GM21825 (cell line): Measurements from ENCODE around the gene IP6K2.
"Not testable (repeated sequence)": the region's sequence is repeated elsewhere in the genome, so short reads cannot be mapped to it uniquely, and the experiment has no call there.

Experiments used
- ATAC-seq: cut with Tn5 transposase; IDR thresholded peaks from one replicate; pipeline ENCODE4 v1.9.1; 2021; ENCODE audit warnings: mild to moderate bottlenecking, moderate library complexity; ENCODE audit not compliant: unreplicated experiment

The IP6K2 gene

GRCh38 chr3:48733752-48734518 lies 16.9 kb upstream of the IP6K2 start:
- not testable (repeated sequence) for ATAC-seq

DNA sequence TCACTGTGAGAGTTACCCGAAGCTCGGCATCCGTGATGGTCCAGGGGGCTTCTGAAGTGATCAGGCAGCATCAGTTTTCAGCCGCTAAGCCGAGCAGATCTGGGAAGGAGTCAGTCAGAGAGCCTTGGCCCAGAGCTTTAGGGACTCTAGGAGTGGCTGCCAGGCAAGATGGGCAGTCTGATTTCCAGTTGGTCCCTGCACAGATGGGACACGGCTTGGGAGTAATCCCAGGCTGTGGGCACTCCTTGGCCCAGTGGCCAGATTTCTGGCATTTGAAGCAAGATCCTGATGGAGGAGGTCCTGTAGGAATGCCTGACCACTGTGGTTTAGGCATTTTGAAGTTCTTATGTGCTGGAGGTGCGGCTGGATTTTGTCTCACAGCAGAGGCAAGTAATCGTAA lies 10.5 kb upstream of the IP6K2 start:
- ATAC-seq: no peak

DNA sequence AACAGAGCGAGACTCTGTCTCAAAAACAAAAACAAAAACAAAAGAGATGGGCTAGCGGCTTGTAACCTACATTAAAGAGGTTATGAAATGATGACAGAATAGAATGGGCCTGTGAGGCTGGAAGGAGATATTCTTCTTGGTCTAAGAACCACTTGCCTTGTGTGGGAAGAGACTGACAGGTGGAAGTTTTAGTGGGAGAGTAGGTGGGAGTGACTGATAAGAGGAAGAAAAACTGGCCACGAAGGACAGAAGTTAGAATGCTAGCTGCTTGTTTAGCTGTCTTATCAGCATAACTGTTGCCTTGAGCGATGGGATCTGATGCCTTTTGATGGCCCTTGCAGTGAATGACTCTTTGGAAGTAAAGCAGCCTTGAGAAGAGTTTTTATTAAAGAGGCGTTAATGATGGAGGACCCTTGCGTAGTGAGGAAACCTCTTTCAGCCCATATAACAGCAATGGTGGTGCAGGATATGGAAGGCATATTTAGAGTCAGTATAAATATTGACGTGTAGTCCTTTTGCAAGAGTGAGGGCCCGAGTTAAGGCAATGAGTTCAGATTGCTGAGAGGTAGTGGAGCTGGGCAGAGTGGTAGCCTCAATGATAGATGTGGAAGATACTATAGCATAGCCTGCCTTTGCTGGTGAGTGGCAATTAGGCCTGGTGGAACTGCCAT lies 8.3 kb upstream of the IP6K2 start:
- not testable (repeated sequence) for ATAC-seq

GRCh38 chr3:48723725-48724124 lies 6.7 kb upstream of the IP6K2 start:
- no peak for ATAC-seq

DNA sequence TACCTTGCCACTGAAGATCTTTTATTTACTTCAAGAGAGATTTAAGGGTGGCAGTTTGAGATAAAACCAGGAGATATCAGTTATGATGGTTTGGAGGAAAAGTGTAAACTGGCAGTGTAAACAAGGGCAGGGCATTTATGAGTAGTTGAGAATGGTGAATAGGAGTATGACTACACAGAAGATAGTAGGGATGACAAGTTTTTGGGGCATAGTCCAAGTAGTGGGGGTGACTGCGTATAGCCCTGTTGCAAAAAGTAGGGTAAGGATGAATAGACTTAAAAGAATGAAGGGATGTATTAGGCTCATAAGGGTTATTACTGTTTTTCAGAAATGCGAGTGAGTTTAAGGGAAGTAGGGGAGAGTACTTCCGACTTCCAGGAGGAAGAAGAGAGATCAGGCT lies 6.3 kb upstream of the IP6K2 start:
- not testable (repeated sequence) for ATAC-seq

DNA sequence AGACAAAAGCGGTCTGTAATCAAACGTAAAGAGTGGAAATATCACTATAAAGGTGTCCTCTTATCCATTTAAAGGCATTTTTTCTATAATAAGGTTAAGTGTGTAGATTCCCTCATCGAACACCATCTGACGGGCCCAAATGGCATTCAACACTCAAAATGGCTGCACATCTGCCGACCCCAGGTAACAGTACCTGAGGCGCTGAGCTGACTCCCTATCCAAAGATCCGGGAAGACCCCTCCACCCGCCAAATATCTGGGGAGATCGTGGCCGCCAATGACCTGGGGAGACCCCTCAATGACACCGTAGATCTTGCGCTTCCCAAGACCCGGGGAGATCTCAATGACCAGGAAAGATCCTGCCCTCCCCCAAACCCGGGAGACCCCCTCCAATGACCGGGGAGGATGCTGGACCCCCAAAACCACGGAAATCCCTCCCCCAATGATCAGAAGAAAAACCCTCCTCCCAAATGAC lies 476 bp downstream of the IP6K2 start:
- ATAC-seq: no peak

GRCh38 chr3:48715174-48715800 lies 1.7 kb downstream of the IP6K2 start:
- no peak for ATAC-seq

DNA sequence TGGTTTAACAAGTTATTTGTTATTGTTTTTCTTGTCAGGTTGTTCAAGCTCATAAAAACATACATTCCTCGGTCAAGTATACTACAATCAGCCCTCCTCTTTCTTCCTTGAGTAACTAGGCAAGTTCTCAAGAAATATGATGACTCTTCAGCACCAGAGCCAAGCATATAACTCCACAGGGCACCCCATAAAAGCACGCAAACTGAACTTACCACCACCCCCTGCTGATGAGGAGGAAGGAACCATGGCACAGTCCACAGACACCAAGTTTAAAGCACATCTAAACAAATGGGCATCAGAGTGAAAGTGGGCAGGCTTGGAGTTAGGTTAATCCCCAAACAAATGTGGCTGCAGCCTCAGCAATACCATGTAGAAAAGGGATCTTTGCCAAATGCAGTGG lies 5.3 kb downstream of the IP6K2 start:
- ATAC-seq: no peak

GRCh38 chr3:48709051-48709461 lies 8.0 kb downstream of the IP6K2 start:
- ATAC-seq: no peak

DNA sequence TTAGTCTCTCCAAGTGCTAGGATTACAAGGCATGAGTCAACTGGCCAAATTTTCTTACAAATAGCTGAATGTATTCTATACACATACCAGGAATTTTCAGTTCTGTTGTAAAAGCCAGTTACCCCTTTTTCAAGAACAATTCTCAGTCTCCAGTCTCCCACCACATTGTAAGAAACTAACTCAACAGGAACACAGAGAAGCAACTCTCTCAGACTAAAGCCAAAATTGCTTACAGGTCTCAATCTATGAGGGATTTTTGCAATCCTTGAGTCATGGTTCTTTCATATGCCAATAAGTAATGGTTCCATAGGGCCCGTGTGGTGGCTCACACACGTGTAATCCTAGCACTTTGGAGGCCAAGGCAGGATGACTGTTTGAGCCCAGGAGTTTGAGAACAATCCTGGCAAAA lies 8.5 kb downstream of the IP6K2 start:
- ATAC-seq: no peak

DNA sequence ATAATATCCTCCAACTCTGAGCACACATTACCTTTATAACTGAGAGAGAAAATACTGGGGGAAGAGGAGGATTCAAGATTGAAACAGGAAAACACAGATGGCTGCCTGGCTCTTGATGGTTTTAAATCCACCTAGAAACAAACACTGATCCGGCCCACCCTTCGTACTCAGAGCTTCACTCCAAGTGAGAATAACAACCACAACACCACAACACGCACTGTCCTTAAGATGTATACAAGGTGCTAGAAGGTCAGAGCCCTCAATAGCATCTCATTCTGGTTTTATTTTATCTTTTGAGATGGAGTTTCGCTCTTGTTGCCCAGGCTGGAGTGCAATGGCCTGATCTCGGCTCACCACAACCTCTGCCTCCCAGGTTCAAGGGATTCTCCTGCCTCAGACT lies 9.9 kb downstream of the IP6K2 start:
- no peak for ATAC-seq

- no peak for ATAC-seq
Observed at GRCh38 chr3:48702320-48702920, 14.6 kb downstream of the IP6K2 start.

DNA sequence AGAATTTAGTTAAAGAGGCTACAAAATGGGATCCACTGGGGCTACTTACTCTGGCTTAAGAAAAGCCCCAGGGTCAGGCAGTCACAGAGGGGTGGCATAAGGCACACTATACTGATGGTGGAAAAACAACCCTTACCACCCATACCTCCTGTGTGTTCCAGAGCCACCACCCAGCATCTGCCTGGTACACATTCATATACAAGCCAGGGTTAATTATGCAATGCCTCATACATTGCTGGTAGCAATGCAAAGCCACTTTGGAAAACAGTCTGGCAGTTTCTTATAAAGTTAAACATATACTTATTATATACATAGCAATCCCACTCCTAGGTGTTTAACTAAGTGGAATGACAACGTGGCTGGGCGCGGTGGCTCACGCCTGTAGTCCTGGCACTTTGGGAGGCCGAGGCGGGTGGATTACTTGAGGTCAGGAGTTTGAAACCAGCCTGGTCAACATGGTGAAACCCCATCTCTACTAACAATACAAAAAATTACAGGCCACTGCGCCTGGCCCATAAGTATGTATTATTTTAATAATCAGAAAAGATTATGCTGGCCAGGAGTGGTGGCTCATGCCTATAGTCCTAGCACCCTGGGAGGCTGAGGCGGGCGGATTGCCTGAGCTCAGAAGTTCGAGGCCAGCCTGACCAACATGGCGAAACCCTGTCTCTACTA lies 16.2 kb downstream of the IP6K2 start:
- no peak for ATAC-seq

- no peak for ATAC-seq
Observed at GRCh38 chr3:48698891-48699290, 18.1 kb downstream of the IP6K2 start.

DNA sequence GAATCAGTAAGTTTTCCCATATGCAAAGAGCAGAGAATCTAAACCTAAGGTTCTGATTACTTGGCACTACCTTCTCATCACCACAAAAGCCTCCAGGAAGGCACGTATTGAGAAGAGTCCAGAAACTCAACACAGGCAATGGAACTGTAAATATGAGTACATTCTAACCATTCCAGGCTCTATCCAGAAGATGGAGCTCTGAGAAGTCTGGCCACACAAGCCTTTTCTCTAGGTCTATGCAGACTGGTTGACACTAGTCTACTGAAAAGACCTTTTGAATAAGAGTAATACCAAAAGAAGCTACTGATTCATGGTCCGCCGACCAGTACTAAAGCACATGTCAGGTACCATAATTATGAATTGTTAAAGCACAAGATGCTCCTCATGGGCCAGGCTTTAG lies 19.1 kb downstream of the IP6K2 start:
- no peak for ATAC-seq

DNA sequence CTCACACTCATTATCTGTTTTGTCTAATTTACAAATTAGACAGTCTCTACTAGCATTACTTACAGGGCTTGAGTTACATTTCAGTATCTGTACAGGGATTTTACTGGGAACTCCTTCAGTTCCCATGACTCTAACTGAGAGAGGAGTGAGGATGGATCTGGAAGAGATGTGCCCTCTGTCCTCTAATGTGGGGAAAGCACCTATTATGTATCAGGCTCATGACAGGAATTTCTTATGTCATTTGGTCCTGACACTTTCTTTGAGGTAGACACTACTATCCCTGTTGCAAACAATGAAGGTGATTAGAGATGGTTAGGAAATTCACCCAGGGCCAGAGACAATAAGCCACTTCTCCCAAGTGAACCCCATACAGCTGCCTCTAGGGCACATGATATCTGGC lies 20.4 kb downstream of the IP6K2 start:
- ATAC-seq: no peak

DNA sequence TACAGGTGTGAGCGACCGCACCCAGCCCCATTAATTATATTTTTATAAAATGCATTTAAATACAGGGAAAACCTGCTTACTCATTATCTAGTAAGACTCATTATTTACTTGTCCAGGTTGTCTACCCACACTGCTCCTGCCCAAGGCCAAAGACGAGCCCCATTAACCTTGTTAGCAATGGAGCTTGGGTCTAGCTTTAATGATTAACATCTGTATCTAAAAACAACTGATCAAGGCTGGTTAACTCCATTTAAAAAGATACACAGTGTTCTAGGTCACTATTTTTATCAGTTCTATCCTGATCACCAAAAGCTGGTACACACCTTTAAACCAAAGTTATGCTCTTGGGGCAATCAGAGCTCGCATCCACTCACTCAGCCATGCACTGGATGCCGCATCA lies 20.9 kb downstream of the IP6K2 start:
- no peak for ATAC-seq

GRCh38 chr3:48695393-48695753 lies 21.6 kb downstream of the IP6K2 start:
- no peak for ATAC-seq

GRCh38 chr3:48694610-48695392 lies 22.2 kb downstream of the IP6K2 start:
- ATAC-seq: no peak

- no peak for ATAC-seq
Observed at GRCh38 chr3:48693826-48694225, 23.2 kb downstream of the IP6K2 start.
